Left renal pelvis (tissue), 4 donors: ENCODE measurements around the gene SLU7. TPM values are rescaled to one million over a fixed set of nuclear protein-coding genes. Genes with fewer than 3 reads are reported as not detected.

Experiments used
- polyA plus RNA-seq, 4 donors: library from polyadenylated mRNA; unstranded; fragments of 120-200 nt; gene quantifications; one replicate each; pipeline ENCODE4 v1.2.1, GENCODE V29; 2013; ENCODE audit not compliant: insufficient read length in 4 of 4

The SLU7 gene
- polyA plus RNA-seq, 4 donors: 44.8 to 69.2 (median 65.6) TPM

Other genes with a start within 250 kb of the SLU7 start
- gene FABP6, start 189.6 kb downstream of the SLU7 start, polyA plus RNA-seq: under 1 TPM in 1 of 4 donors, not detected in 3; 0.30 TPM
- 1 to 10 TPM; 6.5 to 9.2 (median 8.7) TPM for gene CCNJL, start 106.5 kb downstream of the SLU7 start, polyA plus RNA-seq
- gene C1QTNF2, start 48.5 kb downstream of the SLU7 start, polyA plus RNA-seq: 10 to 100 TPM in 1 of 4 donors, 1 to 10 TPM in 3; 1.5 to 27.0 (median 2.4) TPM
- 10 to 100 TPM; 14.3 to 16.1 (median 15.7) TPM for gene FAM200C, start 19.0 kb downstream of the SLU7 start, polyA plus RNA-seq
- gene PTTG1, start 2.8 kb upstream of the SLU7 start, polyA plus RNA-seq: 10 to 100 TPM; 58.6 to 78.9 (median 71.6) TPM